Left lung (tissue), 10 donors: ENCODE results near the gene ZNF420. TPM values are rescaled to one million over a fixed set of nuclear protein-coding genes. Genes with fewer than 3 reads are reported as not detected.
"Not testable (repeated sequence)": the region's sequence is repeated elsewhere in the genome, so short reads cannot be mapped to it uniquely, and the experiment has no call there.

Source experiments
- ATAC-seq: fragments of 200-7000 bp; cut with Tn5 transposase; one replicate; pipeline ENCODE4 v1.9.1; 2020; ENCODE audit warnings: moderate library complexity
- DNase-seq, 4 donors: peaks; one replicate each; pipeline ENCODE4 v3.0.0-alpha.2; 2013 to 2020
- H3K27ac ChIP-seq, 2 donors: fragments of 200-600 bp; sonication (generic) in 1 of 2; one replicate each; pipeline versions ENCODE4 v1.5.0 to v1.8.0; 2020 to 2021
- H3K27me3 ChIP-seq, 2 donors: fragments of 200-600 bp; sonication (generic) in 1 of 2; one replicate each; pipeline versions ENCODE4 v1.5.0 to v1.8.0; 2020 to 2021
- H3K36me3 ChIP-seq, 2 donors: fragments of 200-600 bp; sonication (generic) in 1 of 2; one replicate each; pipeline versions ENCODE4 v1.5.0 to v1.8.0; 2020 to 2021
- H3K4me1 ChIP-seq, 2 donors: fragments of 200-600 bp; one replicate each; pipeline ENCODE4 v1.8.0; 2021
- H3K4me3 ChIP-seq, 2 donors: fragments of 200-600 bp; sonication (generic) in 1 of 2; one replicate each; pipeline versions ENCODE4 v1.5.0 to v1.8.0; 2020 to 2021; ENCODE audit warnings: mild to moderate bottlenecking in 1 of 2
- H3K9me3 ChIP-seq, 2 donors: fragments of 200-600 bp; sonication (generic) in 1 of 2; one replicate each; pipeline versions ENCODE4 v1.5.0 to v1.8.0; 2020 to 2021
- CTCF ChIP-seq, 2 donors: fragments of 200-600 bp; sonication (generic) in 1 of 2; IDR thresholded peaks; one replicate each; pipeline versions ENCODE4 v1.5.0 to v1.8.0; 2021; ENCODE audit warnings: antibody characterized with exemption in 2 of 2
- intact Hi-C, 2 donors: fragments of 100-400 bp; cut with DNase I; formaldehyde crosslinking; loops; one replicate each; pipeline versions ENCODE4 v1.11.2 to v1.14.2; 2022
- polyA plus RNA-seq, 6 donors: library from polyadenylated mRNA; unstranded; fragments of 120-200 nt; gene quantifications; one replicate each; pipeline ENCODE4 v1.2.1, GENCODE V29; 2013; ENCODE audit not compliant: insufficient read length in 6 of 6
- total RNA-seq, 2 donors: library from RNA; stranded (reverse); fragmentation: NEBNext Ultra II Directional; extraction: Animal tissue kit (Norgen Biotek cat#: 25700); gene quantifications; one replicate each; pipeline ENCODE4 v1.2.1, GENCODE V29; 2021
- donor health status: DM: no; HTN: yes; CAD: no.
- donor health status: DM: no; HTN: no; CAD: no.

The ZNF420 gene
- total and polyA plus RNA-seq, 8 donors: 5.9 to 22.9 (median 21.8) TPM

GRCh38 chr19:37098570-37098969, 20.3 kb downstream of the ZNF420 start:
- peaks cover 13 to 100% of the 10 kb centered on the region in 2 donors for H3K9me3 ChIP-seq
- TF ChIP-seq CTCF (IDR thresholded peaks at IDR 0.05): no peak
- no peak overlapping the region for H3K4me3 ChIP-seq
- DNase-seq (no peak), ATAC-seq (no peak)
- no peak overlapping the region for H3K27ac ChIP-seq
- H3K4me1 ChIP-seq: no peaks in the 10 kb centered on the region
- intact Hi-C loops: no loop called here
- peaks cover 0 to 100% of the 10 kb centered on the region in 2 donors for H3K36me3 ChIP-seq
- H3K27me3 ChIP-seq: no peaks in the 10 kb centered on the region

- ATAC-seq, intact Hi-C loops, H3K27me3 ChIP-seq, H3K27ac ChIP-seq, DNase-seq, H3K4me1 ChIP-seq, H3K4me3 ChIP-seq: not testable (repeated sequence)
- H3K9me3 ChIP-seq: peaks cover 4 to 92% of the 10 kb centered on the region in 2 donors
- peaks cover 0 to 94% of the 10 kb centered on the region in 2 donors for H3K36me3 ChIP-seq
These were observed 25.9 kb downstream of the ZNF420 start for GRCh38 chr19:37104135-37104534.

GRCh38 chr19:37111753-37112152, 33.5 kb downstream of the ZNF420 start:
- H3K4me1 ChIP-seq, H3K27ac ChIP-seq, intact Hi-C loops, DNase-seq, H3K4me3 ChIP-seq, ATAC-seq, H3K27me3 ChIP-seq: not testable (repeated sequence)
- H3K9me3 ChIP-seq: peaks cover 0 to 98% of the 10 kb centered on the region in 2 donors
- H3K36me3 ChIP-seq: peaks cover 0 to 98% of the 10 kb centered on the region in 2 donors

- ATAC-seq (no peak), DNase-seq (no peak)
- Histone ChIP-seq H3K36me3 (peaks cover 0 to 80% of the 10 kb centered on the region in 2 donors), H3K4me1 (no peaks in the 10 kb centered on the region), H3K9me3 (peaks cover 0 to 91% of the 10 kb centered on the region in 2 donors), H3K27me3 (no peaks in the 10 kb centered on the region), H3K27ac (no peak overlapping the region), H3K4me3 (no peak overlapping the region)
- intact Hi-C loops: no loop called here
- no peak for TF ChIP-seq CTCF (IDR thresholded peaks at IDR 0.05)
These were observed 35.8 kb downstream of the ZNF420 start for GRCh38 chr19:37114001-37114400.

- intact Hi-C loops: not testable (repeated sequence)
- peaks cover 13 to 79% of the 10 kb centered on the region in 2 donors for H3K9me3 ChIP-seq
These were observed 43.9 kb downstream of the ZNF420 start for GRCh38 chr19:37122093-37122492.

GRCh38 chr19:37127999-37128820, 50.0 kb downstream of the ZNF420 start:
- no peak for TF ChIP-seq CTCF (IDR thresholded peaks at IDR 0.05)
- no peak overlapping the region for H3K27ac ChIP-seq
- intact Hi-C loops: no loop called here
- H3K4me1 ChIP-seq: no peaks in the 10 kb centered on the region
- ATAC-seq: no peak
- no peak overlapping the region for H3K4me3 ChIP-seq
- DNase-seq: no peak
- peaks cover 8 to 77% of the 10 kb centered on the region in 2 donors for H3K36me3 ChIP-seq
- peaks cover 43 to 100% of the 10 kb centered on the region in 2 donors for H3K9me3 ChIP-seq
- no peaks in the 10 kb centered on the region for H3K27me3 ChIP-seq

More at GRCh38 chr19:37122093-37122492, 43.9 kb downstream of the ZNF420 start:
- peaks cover 3 to 33% of the 10 kb centered on the region in 2 donors for H3K36me3 ChIP-seq
- H3K27ac ChIP-seq, H3K4me3 ChIP-seq, ATAC-seq, H3K4me1 ChIP-seq, H3K27me3 ChIP-seq, DNase-seq: not testable (repeated sequence)
